ENCODE results near the gene RAPH1. TPM values are rescaled to one million over a fixed set of nuclear protein-coding genes. Genes with fewer than 3 reads are reported as not detected.

Gene RAPH1
- total and polyA plus RNA-seq, 2 experiments from 2014 or later, result 5.0 to 36.2 TPM

DNA sequence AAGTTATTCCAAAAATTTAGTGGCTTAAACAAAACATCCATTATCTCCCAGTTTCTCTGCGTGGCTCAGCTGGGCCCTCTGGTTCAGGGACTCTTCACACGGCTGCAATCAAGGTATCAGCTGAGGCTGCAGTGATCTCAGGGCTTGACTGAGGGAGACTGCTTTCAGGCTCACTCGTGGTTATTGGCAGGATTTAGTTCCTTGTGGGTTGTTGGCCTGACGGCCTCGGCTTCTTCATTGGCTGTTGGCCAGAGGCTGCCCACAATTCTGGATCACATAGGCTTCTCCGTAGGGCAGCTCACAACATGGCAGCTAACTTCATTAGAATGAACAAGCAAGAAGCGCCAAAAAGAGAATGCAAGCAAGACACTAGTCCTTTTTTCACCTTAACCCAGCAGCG is 116.8 kb downstream of the RAPH1 start (continued):
- TF ChIP-seq, protein P1, sequence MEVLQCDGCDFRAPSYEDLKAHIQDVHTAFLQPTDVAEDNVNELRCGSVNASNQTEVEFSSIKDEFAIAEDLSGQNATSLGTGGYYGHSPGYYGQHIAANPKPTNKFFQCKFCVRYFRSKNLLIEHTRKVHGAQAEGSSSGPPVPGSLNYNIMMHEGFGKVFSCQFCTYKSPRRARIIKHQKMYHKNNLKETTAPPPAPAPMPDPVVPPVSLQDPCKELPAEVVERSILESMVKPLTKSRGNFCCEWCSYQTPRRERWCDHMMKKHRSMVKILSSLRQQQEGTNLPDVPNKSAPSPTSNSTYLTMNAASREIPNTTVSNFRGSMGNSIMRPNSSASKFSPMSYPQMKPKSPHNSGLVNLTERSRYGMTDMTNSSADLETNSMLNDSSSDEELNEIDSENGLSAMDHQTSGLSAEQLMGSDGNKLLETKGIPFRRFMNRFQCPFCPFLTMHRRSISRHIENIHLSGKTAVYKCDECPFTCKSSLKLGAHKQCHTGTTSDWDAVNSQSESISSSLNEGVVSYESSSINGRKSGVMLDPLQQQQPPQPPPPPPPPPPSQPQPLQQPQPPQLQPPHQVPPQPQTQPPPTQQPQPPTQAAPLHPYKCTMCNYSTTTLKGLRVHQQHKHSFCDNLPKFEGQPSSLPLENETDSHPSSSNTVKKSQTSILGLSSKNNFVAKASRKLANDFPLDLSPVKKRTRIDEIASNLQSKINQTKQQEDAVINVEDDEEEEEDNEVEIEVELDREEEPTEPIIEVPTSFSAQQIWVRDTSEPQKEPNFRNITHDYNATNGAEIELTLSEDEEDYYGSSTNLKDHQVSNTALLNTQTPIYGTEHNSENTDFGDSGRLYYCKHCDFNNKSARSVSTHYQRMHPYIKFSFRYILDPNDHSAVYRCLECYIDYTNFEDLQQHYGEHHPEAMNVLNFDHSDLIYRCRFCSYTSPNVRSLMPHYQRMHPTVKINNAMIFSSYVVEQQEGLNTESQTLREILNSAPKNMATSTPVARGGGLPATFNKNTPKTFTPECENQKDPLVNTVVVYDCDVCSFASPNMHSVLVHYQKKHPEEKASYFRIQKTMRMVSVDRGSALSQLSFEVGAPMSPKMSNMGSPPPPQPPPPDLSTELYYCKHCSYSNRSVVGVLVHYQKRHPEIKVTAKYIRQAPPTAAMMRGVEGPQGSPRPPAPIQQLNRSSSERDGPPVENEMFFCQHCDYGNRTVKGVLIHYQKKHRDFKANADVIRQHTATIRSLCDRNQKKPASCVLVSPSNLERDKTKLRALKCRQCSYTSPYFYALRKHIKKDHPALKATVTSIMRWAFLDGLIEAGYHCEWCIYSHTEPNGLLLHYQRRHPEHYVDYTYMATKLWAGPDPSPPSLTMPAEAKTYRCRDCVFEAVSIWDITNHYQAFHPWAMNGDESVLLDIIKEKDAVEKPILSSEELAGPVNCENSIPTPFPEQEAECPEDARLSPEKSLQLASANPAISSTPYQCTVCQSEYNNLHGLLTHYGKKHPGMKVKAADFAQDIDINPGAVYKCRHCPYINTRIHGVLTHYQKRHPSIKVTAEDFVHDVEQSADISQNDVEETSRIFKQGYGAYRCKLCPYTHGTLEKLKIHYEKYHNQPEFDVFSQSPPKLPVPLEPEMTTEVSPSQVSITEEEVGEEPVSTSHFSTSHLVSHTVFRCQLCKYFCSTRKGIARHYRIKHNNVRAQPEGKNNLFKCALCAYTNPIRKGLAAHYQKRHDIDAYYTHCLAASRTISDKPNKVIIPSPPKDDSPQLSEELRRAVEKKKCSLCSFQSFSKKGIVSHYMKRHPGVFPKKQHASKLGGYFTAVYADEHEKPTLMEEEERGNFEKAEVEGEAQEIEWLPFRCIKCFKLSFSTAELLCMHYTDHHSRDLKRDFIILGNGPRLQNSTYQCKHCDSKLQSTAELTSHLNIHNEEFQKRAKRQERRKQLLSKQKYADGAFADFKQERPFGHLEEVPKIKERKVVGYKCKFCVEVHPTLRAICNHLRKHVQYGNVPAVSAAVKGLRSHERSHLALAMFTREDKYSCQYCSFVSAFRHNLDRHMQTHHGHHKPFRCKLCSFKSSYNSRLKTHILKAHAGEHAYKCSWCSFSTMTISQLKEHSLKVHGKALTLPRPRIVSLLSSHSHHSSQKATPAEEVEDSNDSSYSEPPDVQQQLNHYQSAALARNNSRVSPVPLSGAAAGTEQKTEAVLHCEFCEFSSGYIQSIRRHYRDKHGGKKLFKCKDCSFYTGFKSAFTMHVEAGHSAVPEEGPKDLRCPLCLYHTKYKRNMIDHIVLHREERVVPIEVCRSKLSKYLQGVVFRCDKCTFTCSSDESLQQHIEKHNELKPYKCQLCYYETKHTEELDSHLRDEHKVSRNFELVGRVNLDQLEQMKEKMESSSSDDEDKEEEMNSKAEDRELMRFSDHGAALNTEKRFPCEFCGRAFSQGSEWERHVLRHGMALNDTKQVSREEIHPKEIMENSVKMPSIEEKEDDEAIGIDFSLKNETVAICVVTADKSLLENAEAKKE (CRISPR knock-in tag; IDR thresholded peaks at IDR 0.05), result no peak
- TF ChIP-seq STAT1 (IDR thresholded peaks at IDR 0.05; ENCODE audit: unreplicated experiment) (no peak), POLR2AphosphoS5 (IDR thresholded peaks at IDR 0.05; ENCODE audit: low read depth) (no peak)

DNA sequence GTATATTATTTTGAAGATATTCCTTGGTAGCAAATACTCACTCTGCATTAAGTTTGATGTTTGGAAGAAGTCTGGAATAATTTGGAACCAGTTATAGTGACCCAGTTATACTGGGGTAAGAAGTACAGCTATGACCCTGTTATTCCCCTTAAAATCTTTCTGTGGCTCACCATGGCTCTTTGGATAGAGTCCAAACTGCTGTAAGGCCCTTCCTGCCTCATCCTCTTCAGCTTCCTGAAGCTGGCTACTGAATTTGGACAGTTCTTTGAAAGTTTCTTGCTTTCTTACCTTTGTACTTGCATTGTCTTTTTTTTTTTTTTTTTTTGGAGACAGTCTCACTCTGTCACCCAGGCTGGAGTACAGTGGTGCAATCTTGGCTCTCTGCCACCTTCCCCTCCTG is 121.3 kb downstream of the RAPH1 start:
- peaks cover 20% of the 10 kb centered on the region for H3K36me3 ChIP-seq (ENCODE audit: insufficient read depth)
- H3K27ac ChIP-seq (ENCODE audit: low read depth), result no peak overlapping the region
- DNase-seq (ENCODE audit: low spot score), result no peak
- no peak overlapping the region for H3K4me2 ChIP-seq
- H3K9me3 Mint-ChIP-seq, result no peaks in the 10 kb centered on the region
- H3K4me1 Mint-ChIP-seq, result no peaks in the 10 kb centered on the region
- H3K27ac Mint-ChIP-seq, result no peak overlapping the region
- H3K36me3 Mint-ChIP-seq (ENCODE audit: low read depth), result peaks cover 53% of the 10 kb centered on the region
- no peaks in the 10 kb centered on the region for H3K79me2 ChIP-seq (replicated peaks; ENCODE audit: insufficient read depth)
- 0 out of 2 replicates have a peak, but pooled peaks cover 5% of the 10 kb centered on the region for H4K20me1 ChIP-seq (replicated peaks; ENCODE audit: insufficient read depth)
- H3K27me3 ChIP-seq (ENCODE audit: insufficient read depth), result no peaks in the 10 kb centered on the region
- H3F3A ChIP-seq (replicated peaks; ENCODE audit: low read depth), result no peaks in the 10 kb centered on the region
- H2AFZ ChIP-seq, result no peak overlapping the region
- ATAC-seq, result no peak
- H3K4me3 Mint-ChIP-seq, result no peak overlapping the region
- no peaks in the 10 kb centered on the region for H3K9me2 ChIP-seq (ENCODE audit: insufficient read depth)
- no peaks in the 10 kb centered on the region for H3K4me1 ChIP-seq (ENCODE audit: insufficient read depth)
- no peak overlapping the region for H3K4me3 ChIP-seq
- no peaks in the 10 kb centered on the region for H3K27me3 Mint-ChIP-seq (ENCODE audit: insufficient read depth, low read depth, poor library complexity)
- TF ChIP-seq STAT1 (IDR thresholded peaks at IDR 0.05; ENCODE audit: unreplicated experiment) (no peak), CREB1 (CRISPR knock-in tag; IDR thresholded peaks at IDR 0.05; ENCODE audit: low read depth) (no peak), NANOG (IDR thresholded peaks at IDR 0.05; ENCODE audit: borderline replicate concordance) (no peak), EZH2phosphoT487 (IDR thresholded peaks at IDR 0.05; ENCODE audit: unreplicated experiment) (no peak), ZNF331 (CRISPR knock-in tag; IDR thresholded peaks at IDR 0.05; ENCODE audit: low read depth) (no peak)
- TF ChIP-seq, protein P2, sequence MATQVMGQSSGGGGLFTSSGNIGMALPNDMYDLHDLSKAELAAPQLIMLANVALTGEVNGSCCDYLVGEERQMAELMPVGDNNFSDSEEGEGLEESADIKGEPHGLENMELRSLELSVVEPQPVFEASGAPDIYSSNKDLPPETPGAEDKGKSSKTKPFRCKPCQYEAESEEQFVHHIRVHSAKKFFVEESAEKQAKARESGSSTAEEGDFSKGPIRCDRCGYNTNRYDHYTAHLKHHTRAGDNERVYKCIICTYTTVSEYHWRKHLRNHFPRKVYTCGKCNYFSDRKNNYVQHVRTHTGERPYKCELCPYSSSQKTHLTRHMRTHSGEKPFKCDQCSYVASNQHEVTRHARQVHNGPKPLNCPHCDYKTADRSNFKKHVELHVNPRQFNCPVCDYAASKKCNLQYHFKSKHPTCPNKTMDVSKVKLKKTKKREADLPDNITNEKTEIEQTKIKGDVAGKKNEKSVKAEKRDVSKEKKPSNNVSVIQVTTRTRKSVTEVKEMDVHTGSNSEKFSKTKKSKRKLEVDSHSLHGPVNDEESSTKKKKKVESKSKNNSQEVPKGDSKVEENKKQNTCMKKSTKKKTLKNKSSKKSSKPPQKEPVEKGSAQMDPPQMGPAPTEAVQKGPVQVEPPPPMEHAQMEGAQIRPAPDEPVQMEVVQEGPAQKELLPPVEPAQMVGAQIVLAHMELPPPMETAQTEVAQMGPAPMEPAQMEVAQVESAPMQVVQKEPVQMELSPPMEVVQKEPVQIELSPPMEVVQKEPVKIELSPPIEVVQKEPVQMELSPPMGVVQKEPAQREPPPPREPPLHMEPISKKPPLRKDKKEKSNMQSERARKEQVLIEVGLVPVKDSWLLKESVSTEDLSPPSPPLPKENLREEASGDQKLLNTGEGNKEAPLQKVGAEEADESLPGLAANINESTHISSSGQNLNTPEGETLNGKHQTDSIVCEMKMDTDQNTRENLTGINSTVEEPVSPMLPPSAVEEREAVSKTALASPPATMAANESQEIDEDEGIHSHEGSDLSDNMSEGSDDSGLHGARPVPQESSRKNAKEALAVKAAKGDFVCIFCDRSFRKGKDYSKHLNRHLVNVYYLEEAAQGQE (IDR thresholded peaks at IDR 0.05; ENCODE audit: unreplicated experiment), result no peak
- TF ChIP-seq, protein P3, sequence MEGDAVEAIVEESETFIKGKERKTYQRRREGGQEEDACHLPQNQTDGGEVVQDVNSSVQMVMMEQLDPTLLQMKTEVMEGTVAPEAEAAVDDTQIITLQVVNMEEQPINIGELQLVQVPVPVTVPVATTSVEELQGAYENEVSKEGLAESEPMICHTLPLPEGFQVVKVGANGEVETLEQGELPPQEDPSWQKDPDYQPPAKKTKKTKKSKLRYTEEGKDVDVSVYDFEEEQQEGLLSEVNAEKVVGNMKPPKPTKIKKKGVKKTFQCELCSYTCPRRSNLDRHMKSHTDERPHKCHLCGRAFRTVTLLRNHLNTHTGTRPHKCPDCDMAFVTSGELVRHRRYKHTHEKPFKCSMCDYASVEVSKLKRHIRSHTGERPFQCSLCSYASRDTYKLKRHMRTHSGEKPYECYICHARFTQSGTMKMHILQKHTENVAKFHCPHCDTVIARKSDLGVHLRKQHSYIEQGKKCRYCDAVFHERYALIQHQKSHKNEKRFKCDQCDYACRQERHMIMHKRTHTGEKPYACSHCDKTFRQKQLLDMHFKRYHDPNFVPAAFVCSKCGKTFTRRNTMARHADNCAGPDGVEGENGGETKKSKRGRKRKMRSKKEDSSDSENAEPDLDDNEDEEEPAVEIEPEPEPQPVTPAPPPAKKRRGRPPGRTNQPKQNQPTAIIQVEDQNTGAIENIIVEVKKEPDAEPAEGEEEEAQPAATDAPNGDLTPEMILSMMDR (conservative IDR thresholded peaks at IDR 0.05; ENCODE audit: low read depth in 2 of 2), result no peak
- TF ChIP-seq, protein P4, sequence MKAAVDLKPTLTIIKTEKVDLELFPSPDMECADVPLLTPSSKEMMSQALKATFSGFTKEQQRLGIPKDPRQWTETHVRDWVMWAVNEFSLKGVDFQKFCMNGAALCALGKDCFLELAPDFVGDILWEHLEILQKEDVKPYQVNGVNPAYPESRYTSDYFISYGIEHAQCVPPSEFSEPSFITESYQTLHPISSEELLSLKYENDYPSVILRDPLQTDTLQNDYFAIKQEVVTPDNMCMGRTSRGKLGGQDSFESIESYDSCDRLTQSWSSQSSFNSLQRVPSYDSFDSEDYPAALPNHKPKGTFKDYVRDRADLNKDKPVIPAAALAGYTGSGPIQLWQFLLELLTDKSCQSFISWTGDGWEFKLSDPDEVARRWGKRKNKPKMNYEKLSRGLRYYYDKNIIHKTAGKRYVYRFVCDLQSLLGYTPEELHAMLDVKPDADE (IDR thresholded peaks at IDR 0.05), result no peak

Data from GM23338 (cell line).